ENCODE measurements around the gene EEFSEC. TPM values are rescaled to one million over a fixed set of nuclear protein-coding genes. Genes with fewer than 3 reads are reported as not detected.

EEFSEC gene
- total and polyA plus RNA-seq, 2 experiments from 2014 or later: 10.1 to 16.2 TPM

DNA sequence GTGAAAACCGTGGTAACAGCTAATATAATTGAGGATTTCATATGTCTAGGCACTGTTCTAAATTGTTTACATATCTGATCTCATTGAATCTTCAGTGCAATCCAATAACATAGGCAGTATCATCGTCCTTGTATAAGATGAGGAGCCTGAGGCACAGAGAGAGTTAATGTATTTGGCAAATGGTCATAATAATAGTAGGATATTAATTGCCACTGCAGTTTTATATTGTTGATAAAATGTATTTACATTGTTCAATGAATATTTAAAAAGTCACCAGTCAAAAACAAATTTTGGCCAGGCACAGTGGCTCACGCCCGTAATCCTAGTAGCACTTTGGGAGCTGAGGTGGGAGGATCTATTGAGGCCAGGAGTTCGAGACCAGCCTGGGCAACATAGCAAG, 88.5 kb downstream of the EEFSEC start:
- ATAC-seq (no peak), DNase-seq (ENCODE audit: low spot score) (no peak)
- H3F3A ChIP-seq (replicated peaks; ENCODE audit: low read depth): no peaks in the 10 kb centered on the region
- no peak overlapping the region for H3K27ac ChIP-seq (ENCODE audit: low read depth)
- H3K27ac Mint-ChIP-seq: no peak overlapping the region
- no peaks in the 10 kb centered on the region for H3K9me2 ChIP-seq (ENCODE audit: insufficient read depth)
- peaks cover 19% of the 10 kb centered on the region for H3K4me1 Mint-ChIP-seq
- H4K20me1 ChIP-seq (replicated peaks; ENCODE audit: insufficient read depth): no peaks in the 10 kb centered on the region; the same call in 1 of the 2 replicates
- H3K36me3 Mint-ChIP-seq (ENCODE audit: low read depth): no peaks in the 10 kb centered on the region
- no peak overlapping the region for H3K4me3 Mint-ChIP-seq
- peaks cover 4% of the 10 kb centered on the region for H3K27me3 Mint-ChIP-seq (ENCODE audit: insufficient read depth, low read depth, poor library complexity)
- H3K79me2 ChIP-seq (replicated peaks; ENCODE audit: insufficient read depth): no peaks in the 10 kb centered on the region
- H3K27me3 ChIP-seq (ENCODE audit: insufficient read depth): no peaks in the 10 kb centered on the region
- no peaks in the 10 kb centered on the region for H3K36me3 ChIP-seq (ENCODE audit: insufficient read depth)
- no peaks in the 10 kb centered on the region for H3K4me1 ChIP-seq (ENCODE audit: insufficient read depth)
- H2AFZ ChIP-seq: no peak overlapping the region
- H3K4me3 ChIP-seq: no peak overlapping the region
- TF ChIP-seq STAT1 (IDR thresholded peaks at IDR 0.05; ENCODE audit: unreplicated experiment) (no peak), CTCF (conservative IDR thresholded peaks at IDR 0.05; ENCODE audit: low read depth in 2 of 2) (no peak), ZNF331 (CRISPR knock-in tag; IDR thresholded peaks at IDR 0.05; ENCODE audit: low read depth) (no peak), EZH2 (IDR thresholded peaks at IDR 0.05; ENCODE audit: low read depth, unreplicated experiment) (no peak)
- TF ChIP-seq, protein P1, sequence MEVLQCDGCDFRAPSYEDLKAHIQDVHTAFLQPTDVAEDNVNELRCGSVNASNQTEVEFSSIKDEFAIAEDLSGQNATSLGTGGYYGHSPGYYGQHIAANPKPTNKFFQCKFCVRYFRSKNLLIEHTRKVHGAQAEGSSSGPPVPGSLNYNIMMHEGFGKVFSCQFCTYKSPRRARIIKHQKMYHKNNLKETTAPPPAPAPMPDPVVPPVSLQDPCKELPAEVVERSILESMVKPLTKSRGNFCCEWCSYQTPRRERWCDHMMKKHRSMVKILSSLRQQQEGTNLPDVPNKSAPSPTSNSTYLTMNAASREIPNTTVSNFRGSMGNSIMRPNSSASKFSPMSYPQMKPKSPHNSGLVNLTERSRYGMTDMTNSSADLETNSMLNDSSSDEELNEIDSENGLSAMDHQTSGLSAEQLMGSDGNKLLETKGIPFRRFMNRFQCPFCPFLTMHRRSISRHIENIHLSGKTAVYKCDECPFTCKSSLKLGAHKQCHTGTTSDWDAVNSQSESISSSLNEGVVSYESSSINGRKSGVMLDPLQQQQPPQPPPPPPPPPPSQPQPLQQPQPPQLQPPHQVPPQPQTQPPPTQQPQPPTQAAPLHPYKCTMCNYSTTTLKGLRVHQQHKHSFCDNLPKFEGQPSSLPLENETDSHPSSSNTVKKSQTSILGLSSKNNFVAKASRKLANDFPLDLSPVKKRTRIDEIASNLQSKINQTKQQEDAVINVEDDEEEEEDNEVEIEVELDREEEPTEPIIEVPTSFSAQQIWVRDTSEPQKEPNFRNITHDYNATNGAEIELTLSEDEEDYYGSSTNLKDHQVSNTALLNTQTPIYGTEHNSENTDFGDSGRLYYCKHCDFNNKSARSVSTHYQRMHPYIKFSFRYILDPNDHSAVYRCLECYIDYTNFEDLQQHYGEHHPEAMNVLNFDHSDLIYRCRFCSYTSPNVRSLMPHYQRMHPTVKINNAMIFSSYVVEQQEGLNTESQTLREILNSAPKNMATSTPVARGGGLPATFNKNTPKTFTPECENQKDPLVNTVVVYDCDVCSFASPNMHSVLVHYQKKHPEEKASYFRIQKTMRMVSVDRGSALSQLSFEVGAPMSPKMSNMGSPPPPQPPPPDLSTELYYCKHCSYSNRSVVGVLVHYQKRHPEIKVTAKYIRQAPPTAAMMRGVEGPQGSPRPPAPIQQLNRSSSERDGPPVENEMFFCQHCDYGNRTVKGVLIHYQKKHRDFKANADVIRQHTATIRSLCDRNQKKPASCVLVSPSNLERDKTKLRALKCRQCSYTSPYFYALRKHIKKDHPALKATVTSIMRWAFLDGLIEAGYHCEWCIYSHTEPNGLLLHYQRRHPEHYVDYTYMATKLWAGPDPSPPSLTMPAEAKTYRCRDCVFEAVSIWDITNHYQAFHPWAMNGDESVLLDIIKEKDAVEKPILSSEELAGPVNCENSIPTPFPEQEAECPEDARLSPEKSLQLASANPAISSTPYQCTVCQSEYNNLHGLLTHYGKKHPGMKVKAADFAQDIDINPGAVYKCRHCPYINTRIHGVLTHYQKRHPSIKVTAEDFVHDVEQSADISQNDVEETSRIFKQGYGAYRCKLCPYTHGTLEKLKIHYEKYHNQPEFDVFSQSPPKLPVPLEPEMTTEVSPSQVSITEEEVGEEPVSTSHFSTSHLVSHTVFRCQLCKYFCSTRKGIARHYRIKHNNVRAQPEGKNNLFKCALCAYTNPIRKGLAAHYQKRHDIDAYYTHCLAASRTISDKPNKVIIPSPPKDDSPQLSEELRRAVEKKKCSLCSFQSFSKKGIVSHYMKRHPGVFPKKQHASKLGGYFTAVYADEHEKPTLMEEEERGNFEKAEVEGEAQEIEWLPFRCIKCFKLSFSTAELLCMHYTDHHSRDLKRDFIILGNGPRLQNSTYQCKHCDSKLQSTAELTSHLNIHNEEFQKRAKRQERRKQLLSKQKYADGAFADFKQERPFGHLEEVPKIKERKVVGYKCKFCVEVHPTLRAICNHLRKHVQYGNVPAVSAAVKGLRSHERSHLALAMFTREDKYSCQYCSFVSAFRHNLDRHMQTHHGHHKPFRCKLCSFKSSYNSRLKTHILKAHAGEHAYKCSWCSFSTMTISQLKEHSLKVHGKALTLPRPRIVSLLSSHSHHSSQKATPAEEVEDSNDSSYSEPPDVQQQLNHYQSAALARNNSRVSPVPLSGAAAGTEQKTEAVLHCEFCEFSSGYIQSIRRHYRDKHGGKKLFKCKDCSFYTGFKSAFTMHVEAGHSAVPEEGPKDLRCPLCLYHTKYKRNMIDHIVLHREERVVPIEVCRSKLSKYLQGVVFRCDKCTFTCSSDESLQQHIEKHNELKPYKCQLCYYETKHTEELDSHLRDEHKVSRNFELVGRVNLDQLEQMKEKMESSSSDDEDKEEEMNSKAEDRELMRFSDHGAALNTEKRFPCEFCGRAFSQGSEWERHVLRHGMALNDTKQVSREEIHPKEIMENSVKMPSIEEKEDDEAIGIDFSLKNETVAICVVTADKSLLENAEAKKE (CRISPR knock-in tag; IDR thresholded peaks at IDR 0.05): no peak
- H3K4me2 ChIP-seq: no peak overlapping the region
- H3K9me3 Mint-ChIP-seq: no peaks in the 10 kb centered on the region
